Inflammatory macrophage treated with lipopolysaccharide for 4 hours (primary cell): Measurements from ENCODE around the gene DCC.

Source experiments
- DNase-seq: peaks from one replicate; pipeline ENCODE4 v3.0.0-alpha.2; 2020

Gene DCC

GRCh38 chr18:52431683-52432082, 91.7 kb downstream of the DCC start:
- no peak for DNase-seq

GRCh38 chr18:52433797-52434196, 93.8 kb downstream of the DCC start:
- DNase-seq = no peak

- no peak for DNase-seq
These were observed 95.3 kb downstream of the DCC start for GRCh38 chr18:52435301-52435700.

- no peak for DNase-seq
These were observed 97.2 kb downstream of the DCC start for GRCh38 chr18:52437161-52437560.

GRCh38 chr18:52439457-52439856, 99.5 kb downstream of the DCC start:
- no peak for DNase-seq

GRCh38 chr18:52441794-52442193, 101.8 kb downstream of the DCC start:
- no peak for DNase-seq

- DNase-seq = no peak
These were observed 102.7 kb downstream of the DCC start for GRCh38 chr18:52442686-52443085.

- no peak for DNase-seq
These were observed 111.3 kb downstream of the DCC start for GRCh38 chr18:52451256-52451655.

- no peak for DNase-seq
These were observed 111.9 kb downstream of the DCC start for GRCh38 chr18:52451851-52452250.

GRCh38 chr18:52452427-52452826, 112.4 kb downstream of the DCC start:
- no peak for DNase-seq

GRCh38 chr18:52459890-52460289, 119.9 kb downstream of the DCC start:
- no peak for DNase-seq

GRCh38 chr18:52462853-52463252, 122.9 kb downstream of the DCC start:
- no peak for DNase-seq

- no peak for DNase-seq
These were observed 125.4 kb downstream of the DCC start for GRCh38 chr18:52465391-52465790.

GRCh38 chr18:52468496-52468895, 128.5 kb downstream of the DCC start:
- no peak for DNase-seq

- no peak for DNase-seq
These were observed 135.3 kb downstream of the DCC start for GRCh38 chr18:52475325-52475724.

GRCh38 chr18:52481116-52481515, 141.1 kb downstream of the DCC start:
- no peak for DNase-seq

GRCh38 chr18:52484977-52485376, 145.0 kb downstream of the DCC start:
- DNase-seq = no peak

GRCh38 chr18:52486052-52486451, 146.1 kb downstream of the DCC start:
- no peak for DNase-seq

GRCh38 chr18:52489396-52490306, 149.7 kb downstream of the DCC start:
- no peak for DNase-seq

- DNase-seq = no peak
These were observed 156.4 kb downstream of the DCC start for GRCh38 chr18:52496426-52496825.

- no peak for DNase-seq
These were observed 159.0 kb downstream of the DCC start for GRCh38 chr18:52499016-52499415.

GRCh38 chr18:52499644-52500043, 159.6 kb downstream of the DCC start:
- DNase-seq = no peak

- DNase-seq = no peak
These were observed 164.6 kb downstream of the DCC start for GRCh38 chr18:52504589-52504988.

GRCh38 chr18:52510139-52510538, 170.1 kb downstream of the DCC start:
- DNase-seq = no peak

GRCh38 chr18:52518086-52518485, 178.1 kb downstream of the DCC start:
- DNase-seq = no peak
